ENCODE data around the gene GRID1. TPM values are rescaled to one million over a fixed set of nuclear protein-coding genes. Genes with fewer than 3 reads are reported as not detected.

Gene GRID1
- total and polyA plus RNA-seq, 8 donors = 0.31 to 8.5 (median 1.0) TPM; not detected in 1

DNA sequence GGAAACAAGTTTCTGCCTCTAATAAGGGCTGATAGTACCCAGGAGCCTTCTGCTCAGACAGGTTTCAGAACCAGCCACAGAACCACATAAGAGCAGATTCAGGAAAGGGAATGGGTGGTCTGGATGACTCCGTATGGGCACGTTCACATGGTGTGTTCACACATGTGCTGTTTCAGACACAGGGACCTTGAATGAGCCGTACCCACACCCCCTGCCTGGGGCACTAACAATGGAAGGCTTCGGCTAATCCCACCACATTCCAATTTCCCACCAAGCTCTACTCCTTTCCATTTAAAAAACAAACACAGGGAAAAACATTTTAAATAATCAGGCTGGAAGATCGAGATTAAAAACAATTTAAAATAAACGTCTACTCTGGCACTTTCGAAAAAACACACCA is 217.3 kb downstream of the GRID1 start:
- H3K27me3 ChIP-seq = peaks cover 0 to 4% (median 0%) of the 10 kb centered on the region in 3 donors
- H3K36me3 ChIP-seq = no peaks in the 10 kb centered on the region
- H3K27ac ChIP-seq = no peak overlapping the region
- DNase-seq = no peak
- no peak overlapping the region for H3K4me3 ChIP-seq
- H3K9me3 ChIP-seq = no peaks in the 10 kb centered on the region
- no peaks in the 10 kb centered on the region for H3K4me1 ChIP-seq
- no peak for TF ChIP-seq POLR2A (IDR thresholded peaks at IDR 0.05)
- TF ChIP-seq, protein P1, sequence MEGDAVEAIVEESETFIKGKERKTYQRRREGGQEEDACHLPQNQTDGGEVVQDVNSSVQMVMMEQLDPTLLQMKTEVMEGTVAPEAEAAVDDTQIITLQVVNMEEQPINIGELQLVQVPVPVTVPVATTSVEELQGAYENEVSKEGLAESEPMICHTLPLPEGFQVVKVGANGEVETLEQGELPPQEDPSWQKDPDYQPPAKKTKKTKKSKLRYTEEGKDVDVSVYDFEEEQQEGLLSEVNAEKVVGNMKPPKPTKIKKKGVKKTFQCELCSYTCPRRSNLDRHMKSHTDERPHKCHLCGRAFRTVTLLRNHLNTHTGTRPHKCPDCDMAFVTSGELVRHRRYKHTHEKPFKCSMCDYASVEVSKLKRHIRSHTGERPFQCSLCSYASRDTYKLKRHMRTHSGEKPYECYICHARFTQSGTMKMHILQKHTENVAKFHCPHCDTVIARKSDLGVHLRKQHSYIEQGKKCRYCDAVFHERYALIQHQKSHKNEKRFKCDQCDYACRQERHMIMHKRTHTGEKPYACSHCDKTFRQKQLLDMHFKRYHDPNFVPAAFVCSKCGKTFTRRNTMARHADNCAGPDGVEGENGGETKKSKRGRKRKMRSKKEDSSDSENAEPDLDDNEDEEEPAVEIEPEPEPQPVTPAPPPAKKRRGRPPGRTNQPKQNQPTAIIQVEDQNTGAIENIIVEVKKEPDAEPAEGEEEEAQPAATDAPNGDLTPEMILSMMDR (IDR thresholded peaks at IDR 0.05) = no peak
- no peak for TF ChIP-seq EP300 (IDR thresholded peaks at IDR 0.05)
- TF ChIP-seq POLR2AphosphoS5 (IDR thresholded peaks at IDR 0.05) = no peak
- intact Hi-C loops (cut with DNase I; ENCODE audit: low total_unique reads) = no loop called here
- 46 to 66% (median 56%) methylated on average over 7 of the region's 7 CpGs for WGBS, 5 donors

DNA sequence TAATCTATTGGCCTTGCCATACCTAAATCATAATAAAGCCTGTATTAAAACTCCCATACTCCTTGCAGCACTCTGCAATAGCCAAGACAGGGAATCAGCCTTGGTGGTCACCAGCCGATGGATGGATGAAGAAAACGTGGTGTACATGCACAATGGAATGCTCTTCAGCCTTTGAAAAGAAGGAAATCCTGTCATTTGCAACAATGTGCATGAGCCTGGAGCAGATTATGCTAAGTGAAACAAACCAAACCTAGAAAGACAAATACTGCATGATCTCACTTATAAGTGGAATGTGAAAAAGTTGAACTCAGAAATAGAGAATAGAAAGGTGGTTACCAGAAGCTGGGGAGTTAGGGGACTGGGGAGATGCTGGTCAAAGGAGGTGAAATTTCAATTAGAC is 218.5 kb downstream of the GRID1 start:
- TF ChIP-seq POLR2A (IDR thresholded peaks at IDR 0.05) (no peak), EP300 (IDR thresholded peaks at IDR 0.05) (no peak), POLR2AphosphoS5 (IDR thresholded peaks at IDR 0.05) (no peak)
- TF ChIP-seq, protein P1 (IDR thresholded peaks at IDR 0.05) = no peak
- H3K27me3 ChIP-seq = peaks cover 0 to 4% (median 0%) of the 10 kb centered on the region in 3 donors
- no peak overlapping the region for H3K4me3 ChIP-seq
- no peaks in the 10 kb centered on the region for H3K4me1 ChIP-seq
- H3K36me3 ChIP-seq = no peaks in the 10 kb centered on the region
- intact Hi-C loops (cut with DNase I; ENCODE audit: low total_unique reads) = no loop called here
- 51 to 64% (median 57%) methylated on average over 2 of the region's 2 CpGs for WGBS, 5 donors
- DNase-seq = no peak
- no peaks in the 10 kb centered on the region for H3K9me3 ChIP-seq
- H3K27ac ChIP-seq = no peak overlapping the region

DNA sequence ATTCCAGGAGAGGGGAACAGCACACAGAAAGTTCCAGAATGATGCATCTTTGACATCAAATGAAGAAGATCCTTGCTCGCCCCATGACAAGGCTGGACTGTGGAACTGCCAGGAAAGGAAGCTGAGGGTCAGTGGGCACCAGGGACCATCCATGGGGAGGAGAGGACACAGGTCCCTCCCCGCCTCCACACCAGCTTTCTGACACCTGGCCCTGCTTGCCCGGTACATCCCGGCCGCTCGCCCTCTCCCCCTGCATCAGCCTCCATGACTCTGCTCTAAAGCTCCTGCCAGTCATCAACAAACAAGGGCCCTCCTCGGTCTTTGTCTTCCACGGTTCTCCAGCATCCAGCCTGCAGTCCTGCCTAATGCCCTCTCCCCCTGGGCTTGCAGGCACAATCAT is 222.3 kb downstream of the GRID1 start:
- H3K9me3 ChIP-seq = no peaks in the 10 kb centered on the region
- no peak for TF ChIP-seq EP300 (IDR thresholded peaks at IDR 0.05)
- no peak for TF ChIP-seq POLR2AphosphoS5 (IDR thresholded peaks at IDR 0.05)
- TF ChIP-seq POLR2A (IDR thresholded peaks at IDR 0.05) = no peak
- TF ChIP-seq, protein P1 (IDR thresholded peaks at IDR 0.05) = no peak
- H3K36me3 ChIP-seq = no peaks in the 10 kb centered on the region
- no peak for DNase-seq
- no peaks in the 10 kb centered on the region for H3K4me1 ChIP-seq
- intact Hi-C loops (cut with DNase I; ENCODE audit: low total_unique reads) = no loop called here
- H3K27ac ChIP-seq = no peak overlapping the region
- H3K27me3 ChIP-seq = no peaks in the 10 kb centered on the region
- H3K4me3 ChIP-seq = no peak overlapping the region
- 64 to 85% (median 78%) methylated on average over 8 of the region's 8 CpGs for WGBS, 5 donors

DNA sequence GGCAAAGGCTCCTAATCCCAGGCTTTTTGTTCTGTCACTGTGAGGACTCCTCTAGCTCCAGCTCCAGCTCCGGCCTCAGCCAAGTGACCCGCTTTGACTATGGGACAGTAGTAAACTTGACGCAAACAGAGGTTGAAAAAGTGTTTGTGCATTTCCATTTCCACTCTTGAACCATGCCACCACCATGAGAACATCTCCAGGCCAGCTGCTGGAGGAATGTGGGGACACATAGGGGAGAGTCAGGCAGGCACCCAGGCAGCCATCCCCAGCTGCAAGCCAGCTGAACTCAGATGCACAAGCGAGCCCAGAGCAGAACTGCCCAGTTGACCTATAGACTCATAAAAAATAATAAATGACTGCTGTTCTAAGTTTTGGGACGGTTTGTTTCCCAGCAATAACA is 224.7 kb downstream of the GRID1 start:
- TF ChIP-seq POLR2A (IDR thresholded peaks at IDR 0.05) = no peak
- TF ChIP-seq EP300 (IDR thresholded peaks at IDR 0.05) = no peak
- no peak for TF ChIP-seq POLR2AphosphoS5 (IDR thresholded peaks at IDR 0.05)
- TF ChIP-seq, protein P1 (IDR thresholded peaks at IDR 0.05) = no peak
- WGBS, 5 donors = 79 to 89% (median 83%) methylated on average over 5 of the region's 5 CpGs
- no peak for DNase-seq

More for the DNA sequence above, 224.7 kb downstream of the GRID1 start:
- Histone ChIP-seq H3K27me3 (no peaks in the 10 kb centered on the region), H3K9me3 (no peaks in the 10 kb centered on the region), H3K36me3 (no peaks in the 10 kb centered on the region), H3K4me3 (no peak overlapping the region), H3K27ac (no peak overlapping the region), H3K4me1 (no peaks in the 10 kb centered on the region)
- intact Hi-C loops (cut with DNase I; ENCODE audit: low total_unique reads) = no loop called here
